ENCODE data around the gene DGKG. TPM values are rescaled to one million over a fixed set of nuclear protein-coding genes. Genes with fewer than 3 reads are reported as not detected.

The DGKG gene
- polyA plus RNA-seq, 1 donor from 2014 or later = 2.5 TPM

GRCh38 chr3:186169379-186169778 lies 192.7 kb downstream of the DGKG start:
- no peaks in the 10 kb centered on the region for H3K27me3 Mint-ChIP-seq
- peaks cover 0 to 13% (median 5%) of the 10 kb centered on the region in 3 donors for H3K4me1 Mint-ChIP-seq
- peaks cover 3% of the 10 kb centered on the region for H3K36me3 Mint-ChIP-seq
- H3K4me3 Mint-ChIP-seq = no peak overlapping the region
- H3K27ac Mint-ChIP-seq = no peak overlapping the region
- peaks cover 0 to 5% (median 0%) of the 10 kb centered on the region in 3 donors for H3K9me3 Mint-ChIP-seq

GRCh38 chr3:186168976-186169375 lies 193.1 kb downstream of the DGKG start:
- H3K4me1 Mint-ChIP-seq = peaks cover 0 to 13% (median 5%) of the 10 kb centered on the region in 3 donors
- H3K27ac Mint-ChIP-seq = no peak overlapping the region
- H3K9me3 Mint-ChIP-seq = peaks cover 0 to 5% (median 0%) of the 10 kb centered on the region in 3 donors
- H3K27me3 Mint-ChIP-seq = no peaks in the 10 kb centered on the region
- no peak overlapping the region for H3K4me3 Mint-ChIP-seq
- peaks cover 6% of the 10 kb centered on the region for H3K36me3 Mint-ChIP-seq

DNA sequence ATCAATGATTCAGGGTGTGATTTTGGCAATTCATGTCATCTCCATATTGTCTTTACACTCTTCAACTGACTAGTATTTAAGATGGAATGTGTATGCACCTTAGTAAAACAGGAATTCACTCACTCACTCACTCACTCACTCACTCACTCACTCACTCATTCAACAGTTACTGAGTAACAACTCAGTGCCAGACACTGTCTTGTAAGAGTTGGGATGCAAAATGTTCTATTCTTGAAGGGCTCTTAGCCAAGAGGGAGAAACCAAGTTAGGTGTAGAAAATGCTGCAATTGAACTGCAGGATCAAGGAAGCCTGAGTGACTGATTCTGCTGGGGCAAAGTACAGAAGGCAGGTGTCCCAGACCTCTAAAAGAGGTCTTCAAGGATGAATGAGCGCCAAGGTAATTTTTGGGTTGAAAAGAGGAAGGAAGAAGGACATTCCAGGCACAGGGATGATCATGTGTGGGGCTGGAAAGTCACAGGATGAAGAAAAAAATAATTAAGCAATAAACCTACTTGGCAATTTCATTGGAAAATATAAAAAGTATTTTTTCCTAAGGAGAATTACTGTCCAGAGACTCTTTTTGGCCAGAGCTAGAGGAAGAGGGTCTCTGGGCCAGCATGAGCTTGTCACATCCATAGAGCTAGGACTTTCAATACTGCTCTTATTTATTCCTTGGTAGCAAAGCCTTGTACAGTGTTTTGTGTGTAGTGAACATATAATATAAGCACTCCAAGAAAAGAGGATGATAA lies 194.2 kb downstream of the DGKG start:
- H3K27ac Mint-ChIP-seq = no peak overlapping the region
- peaks cover 0 to 5% (median 0%) of the 10 kb centered on the region in 3 donors for H3K9me3 Mint-ChIP-seq
- H3K36me3 Mint-ChIP-seq = peaks cover 10% of the 10 kb centered on the region
- H3K4me3 Mint-ChIP-seq = no peak overlapping the region
- peaks cover 0 to 13% (median 5%) of the 10 kb centered on the region in 3 donors for H3K4me1 Mint-ChIP-seq
- no peaks in the 10 kb centered on the region for H3K27me3 Mint-ChIP-seq

DNA sequence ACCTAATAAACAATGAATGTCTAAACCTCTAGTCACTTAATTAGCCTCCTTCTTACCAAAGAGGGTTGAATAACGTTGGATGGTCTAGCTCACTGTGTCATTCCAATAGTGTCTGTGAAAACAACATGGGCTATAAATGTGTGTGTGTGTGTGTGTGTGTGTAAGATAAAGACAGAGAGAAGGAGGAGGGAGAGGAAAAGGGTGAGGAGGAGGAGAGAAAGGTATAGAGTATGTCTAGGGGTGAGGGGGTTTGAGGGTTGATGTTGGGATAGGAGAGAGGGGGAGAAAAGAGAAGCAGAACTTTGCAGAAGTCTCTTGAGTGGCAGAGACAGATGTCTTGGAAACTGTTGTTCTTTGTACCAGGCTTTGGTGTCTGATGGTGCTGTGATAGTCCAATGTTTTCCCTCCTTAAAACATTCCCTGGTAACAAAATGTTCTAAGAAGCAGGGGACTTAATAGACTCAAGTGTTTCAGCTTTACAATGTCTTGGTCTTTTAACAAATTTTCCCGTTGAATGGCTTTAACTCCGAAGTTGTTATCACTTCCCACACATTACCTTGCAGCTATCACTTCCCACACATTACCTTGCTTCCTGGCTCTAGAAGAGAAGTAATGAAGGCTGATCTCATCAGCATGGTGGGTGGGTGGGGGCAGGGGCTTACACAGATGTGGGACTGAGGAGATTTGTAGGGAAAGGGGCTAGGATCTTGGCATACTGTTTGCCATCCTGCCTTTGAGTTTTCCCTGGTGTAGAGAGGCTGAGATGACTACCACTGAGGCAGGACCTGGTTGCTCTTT lies 195.3 kb downstream of the DGKG start:
- Mint-ChIP-seq H3K9me3 (peaks cover 0 to 5% (median 0%) of the 10 kb centered on the region in 3 donors), H3K4me1 (peaks cover 0 to 13% (median 5%) of the 10 kb centered on the region in 3 donors), H3K36me3 (peaks cover 10% of the 10 kb centered on the region), H3K27ac (no peak overlapping the region), H3K4me3 (no peak overlapping the region), H3K27me3 (no peaks in the 10 kb centered on the region)

DNA sequence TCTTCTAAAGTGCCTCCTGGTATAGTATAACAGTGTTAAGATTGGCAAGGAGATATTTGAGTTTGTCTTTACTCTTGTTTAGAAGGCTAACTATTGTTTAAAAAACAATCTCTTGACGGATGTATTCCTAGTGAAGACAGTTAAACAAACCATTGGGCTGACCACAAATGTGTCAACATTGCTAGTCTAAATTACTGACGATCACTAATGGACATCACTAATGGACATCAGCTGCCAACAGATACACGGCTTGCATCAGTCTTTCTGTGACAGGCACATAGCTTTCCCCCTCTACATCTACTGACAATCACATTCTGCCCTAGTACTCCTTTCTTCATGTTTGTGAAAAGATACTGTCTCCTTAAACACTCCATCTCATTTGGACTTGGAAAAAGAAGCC lies 196.0 kb downstream of the DGKG start:
- no peak overlapping the region for H3K27ac Mint-ChIP-seq
- H3K4me1 Mint-ChIP-seq = peaks cover 0 to 7% (median 5%) of the 10 kb centered on the region in 3 donors
- H3K36me3 Mint-ChIP-seq = peaks cover 10% of the 10 kb centered on the region
- no peaks in the 10 kb centered on the region for H3K27me3 Mint-ChIP-seq
- H3K9me3 Mint-ChIP-seq = peaks cover 0 to 5% (median 0%) of the 10 kb centered on the region in 3 donors
- no peak overlapping the region for H3K4me3 Mint-ChIP-seq

DNA sequence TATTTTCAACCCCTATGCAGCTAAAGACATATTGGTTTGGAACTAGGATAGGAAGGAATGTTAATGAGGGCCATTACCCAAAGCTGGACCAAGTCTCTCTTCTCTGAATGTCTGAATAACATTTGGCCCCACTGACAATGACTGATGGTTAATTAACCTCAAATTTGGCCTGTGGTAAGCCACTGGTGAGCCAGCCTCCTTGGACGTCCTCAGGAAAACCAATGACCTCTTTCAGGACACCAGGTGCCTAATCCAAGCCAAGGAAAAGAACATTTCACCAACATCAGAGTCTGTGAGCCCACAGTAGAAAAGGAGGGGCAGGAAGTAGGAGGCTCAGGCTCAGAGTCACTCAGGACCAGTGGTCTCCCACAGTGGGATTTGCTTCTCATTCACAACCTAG lies 196.7 kb downstream of the DGKG start:
- Mint-ChIP-seq H3K9me3 (peaks cover 0 to 5% (median 0%) of the 10 kb centered on the region in 3 donors), H3K4me1 (peaks cover 0 to 4% (median 0%) of the 10 kb centered on the region in 3 donors), H3K27me3 (no peaks in the 10 kb centered on the region), H3K27ac (no peak overlapping the region), H3K4me3 (no peak overlapping the region), H3K36me3 (peaks cover 12% of the 10 kb centered on the region)

- H3K27ac Mint-ChIP-seq = no peak overlapping the region
Observed at GRCh38 chr3:186164696-186165095, 197.3 kb downstream of the DGKG start.

GRCh38 chr3:186162221-186162620 lies 199.8 kb downstream of the DGKG start:
- Mint-ChIP-seq H3K9me3 (no peaks in the 10 kb centered on the region), H3K27me3 (no peaks in the 10 kb centered on the region), H3K4me1 (no peaks in the 10 kb centered on the region), H3K4me3 (no peak overlapping the region), H3K27ac (no peak overlapping the region), H3K36me3 (peaks cover 16% of the 10 kb centered on the region)

More at GRCh38 chr3:186164696-186165095, 197.3 kb downstream of the DGKG start:
- Mint-ChIP-seq H3K36me3 (peaks cover 14% of the 10 kb centered on the region), H3K9me3 (peaks cover 0 to 4% (median 0%) of the 10 kb centered on the region in 3 donors), H3K4me1 (peaks cover 0 to 4% (median 0%) of the 10 kb centered on the region in 3 donors), H3K4me3 (no peak overlapping the region), H3K27me3 (no peaks in the 10 kb centered on the region)

DNA sequence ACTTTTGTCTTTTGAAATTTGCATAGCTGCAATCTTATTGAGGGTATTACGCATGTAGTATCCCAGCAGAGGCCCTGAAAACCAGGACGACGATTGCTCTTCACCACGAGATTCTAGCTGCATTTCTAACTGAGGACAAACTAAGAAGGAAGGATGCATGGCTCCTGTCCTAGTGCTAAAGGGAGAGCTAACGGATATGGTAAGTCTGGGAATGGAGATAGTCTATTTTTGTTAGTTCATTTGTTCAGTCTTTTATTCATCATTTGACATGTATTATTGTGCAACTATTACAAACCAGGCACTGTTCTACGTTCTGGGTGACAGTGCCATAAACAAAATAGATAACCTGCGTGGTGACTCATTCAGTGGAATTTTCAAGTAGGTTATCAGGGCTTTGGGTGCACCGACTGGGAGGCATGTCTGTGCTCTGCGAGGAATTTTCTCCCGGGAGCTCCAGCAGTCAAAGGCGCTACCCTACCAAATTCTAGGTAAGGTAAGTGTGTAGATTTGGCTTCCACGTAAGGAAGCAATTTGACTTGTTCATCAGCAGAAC lies 201.3 kb downstream of the DGKG start:
- H3K27ac Mint-ChIP-seq = peak overlapping the region in 1 of 3 donors; percentile 37
- H3K4me1 Mint-ChIP-seq = no peaks in the 10 kb centered on the region

GRCh38 chr3:186154641-186155040 lies 207.4 kb downstream of the DGKG start:
- Mint-ChIP-seq H3K36me3 (peaks cover under 1% of the 10 kb centered on the region), H3K9me3 (no peaks in the 10 kb centered on the region), H3K4me3 (no peak overlapping the region), H3K27me3 (peaks cover 4% of the 10 kb centered on the region), H3K27ac (no peak overlapping the region), H3K4me1 (peaks cover 11 to 25% (median 14%) of the 10 kb centered on the region in 3 donors)

More for the DNA sequence above, 201.3 kb downstream of the DGKG start:
- Mint-ChIP-seq H3K36me3 (peaks cover 16% of the 10 kb centered on the region), H3K27me3 (no peaks in the 10 kb centered on the region), H3K4me3 (no peak overlapping the region), H3K9me3 (no peaks in the 10 kb centered on the region)

DNA sequence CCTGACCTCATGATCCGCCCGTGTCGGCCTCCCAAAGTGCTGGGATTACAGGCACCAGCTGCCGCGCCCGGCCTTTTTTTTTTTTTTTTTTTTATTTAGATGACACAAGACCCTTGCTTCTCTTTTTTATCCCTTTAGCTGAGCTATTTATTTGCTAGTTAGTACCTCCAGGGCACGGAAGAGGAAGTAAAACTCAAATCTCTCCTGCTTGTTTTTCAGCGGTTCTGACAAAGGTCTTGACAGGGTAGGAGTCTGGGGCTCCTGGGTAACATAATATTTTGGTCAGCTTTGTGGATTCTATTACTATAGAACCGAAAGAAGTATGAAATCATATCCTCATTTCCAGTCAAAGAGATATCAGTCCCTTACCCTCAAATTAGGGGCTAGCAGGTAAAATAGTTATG lies 209.1 kb downstream of the DGKG start:
- H3K9me3 Mint-ChIP-seq = no peaks in the 10 kb centered on the region

GRCh38 chr3:186152361-186152798 lies 209.7 kb downstream of the DGKG start:
- peaks cover 4% of the 10 kb centered on the region for H3K27me3 Mint-ChIP-seq
- H3K4me1 Mint-ChIP-seq = peaks cover 11 to 25% (median 14%) of the 10 kb centered on the region in 3 donors
- H3K4me3 Mint-ChIP-seq = peak overlapping the region in 3 of 4 donors; percentile 41 to 78 (median 63)
- H3K36me3 Mint-ChIP-seq = no peaks in the 10 kb centered on the region
- H3K9me3 Mint-ChIP-seq = no peaks in the 10 kb centered on the region
- peak overlapping the region; percentile 67 to 97 (median 93) for H3K27ac Mint-ChIP-seq

More for the DNA sequence above, 209.1 kb downstream of the DGKG start:
- H3K4me1 Mint-ChIP-seq = peaks cover 11 to 25% (median 14%) of the 10 kb centered on the region in 3 donors
- peak overlapping the region; percentile 10 to 78 (median 52) for H3K4me3 Mint-ChIP-seq
- no peaks in the 10 kb centered on the region for H3K36me3 Mint-ChIP-seq
- peak overlapping the region; percentile 67 to 97 (median 93) for H3K27ac Mint-ChIP-seq
- peaks cover 4% of the 10 kb centered on the region for H3K27me3 Mint-ChIP-seq

- peaks cover 4% of the 10 kb centered on the region for H3K27me3 Mint-ChIP-seq
- peak overlapping the region; percentile 79 to 92 (median 88) for H3K27ac Mint-ChIP-seq
- peaks cover 0 to 3% (median 0%) of the 10 kb centered on the region in 3 donors for H3K9me3 Mint-ChIP-seq
Observed at GRCh38 chr3:186151077-186151971, 210.7 kb downstream of the DGKG start.

More at GRCh38 chr3:186151077-186151971, 210.7 kb downstream of the DGKG start:
- H3K36me3 Mint-ChIP-seq = peaks cover 1% of the 10 kb centered on the region
- peak overlapping the region in 3 of 4 donors; percentile 5 to 65 (median 46) for H3K4me3 Mint-ChIP-seq
- peaks cover 11 to 25% (median 14%) of the 10 kb centered on the region in 3 donors for H3K4me1 Mint-ChIP-seq
